ENCODE data around the gene IKZF2.

DNA sequence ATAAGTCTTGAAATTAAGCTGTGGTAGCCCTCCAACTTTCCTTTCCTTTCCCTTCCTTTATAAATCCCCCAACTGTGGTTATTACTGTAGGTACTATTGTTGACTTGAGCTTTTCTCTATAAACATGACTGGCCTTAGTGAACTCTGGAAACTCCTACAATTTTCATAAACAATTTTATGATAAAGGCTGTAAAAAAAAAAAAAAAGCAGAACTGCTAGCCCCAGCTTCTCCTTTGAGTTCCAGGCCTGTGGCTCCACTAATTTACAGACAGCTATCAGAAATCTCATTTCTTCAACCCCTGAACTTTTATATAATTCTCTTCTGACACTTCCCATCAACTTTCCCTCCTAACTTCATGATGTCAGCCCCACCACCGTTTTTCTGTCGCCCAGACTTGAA is 174.3 kb downstream of the IKZF2 start:
- TF ChIP-seq POLR2A (IDR thresholded peaks at IDR 0.05), result no peak
- TF ChIP-seq, protein P1, sequence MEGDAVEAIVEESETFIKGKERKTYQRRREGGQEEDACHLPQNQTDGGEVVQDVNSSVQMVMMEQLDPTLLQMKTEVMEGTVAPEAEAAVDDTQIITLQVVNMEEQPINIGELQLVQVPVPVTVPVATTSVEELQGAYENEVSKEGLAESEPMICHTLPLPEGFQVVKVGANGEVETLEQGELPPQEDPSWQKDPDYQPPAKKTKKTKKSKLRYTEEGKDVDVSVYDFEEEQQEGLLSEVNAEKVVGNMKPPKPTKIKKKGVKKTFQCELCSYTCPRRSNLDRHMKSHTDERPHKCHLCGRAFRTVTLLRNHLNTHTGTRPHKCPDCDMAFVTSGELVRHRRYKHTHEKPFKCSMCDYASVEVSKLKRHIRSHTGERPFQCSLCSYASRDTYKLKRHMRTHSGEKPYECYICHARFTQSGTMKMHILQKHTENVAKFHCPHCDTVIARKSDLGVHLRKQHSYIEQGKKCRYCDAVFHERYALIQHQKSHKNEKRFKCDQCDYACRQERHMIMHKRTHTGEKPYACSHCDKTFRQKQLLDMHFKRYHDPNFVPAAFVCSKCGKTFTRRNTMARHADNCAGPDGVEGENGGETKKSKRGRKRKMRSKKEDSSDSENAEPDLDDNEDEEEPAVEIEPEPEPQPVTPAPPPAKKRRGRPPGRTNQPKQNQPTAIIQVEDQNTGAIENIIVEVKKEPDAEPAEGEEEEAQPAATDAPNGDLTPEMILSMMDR (IDR thresholded peaks at IDR 0.05), result no peak
- TF ChIP-seq EP300 (IDR thresholded peaks at IDR 0.05), result no peak

Data from ovary (tissue), 3 donors.